ENCODE measurements around the gene TANGO2.

- TF ChIP-seq CTCF (IDR thresholded peaks at IDR 0.05) = no peak
- no peak for TF ChIP-seq POLR2A (IDR thresholded peaks at IDR 0.05)
Observed at GRCh38 chr22:20002128-20002527, 18.8 kb upstream of the TANGO2 start.

Data from body of pancreas (tissue), 4 donors.